HEK293T (cell line): ENCODE measurements around the gene NUMB.

Source experiments
- CTCF ChIA-PET: fragments of 350-600 bp; formaldehyde crosslinking; extraction: SDS; loops from one replicate; lab custom pipeline; 2021; ENCODE audit warnings: antibody characterized with exemption, inconsistent platforms; lab: Yijun Ruan, JAX
- POLR2A ChIA-PET: fragments of 350-600 bp; formaldehyde crosslinking; extraction: SDS; loops from one replicate; lab custom pipeline; 2020; ENCODE audit warnings: antibody characterized with exemption, inconsistent platforms; lab: Yijun Ruan, JAX
- DNase-seq: peaks from one replicate; pipeline ENCODE4 v3.0.0; 2012; ENCODE audit warnings: mixed read lengths; ENCODE audit errors: extremely low spot score
- ARNT ChIP-seq: fragments of 450-650 bp; IDR thresholded peaks from 2 replicates; pipeline ENCODE4 v1.6.1; 2017; ENCODE audit warnings: mild to moderate bottlenecking
- BHLHE40 ChIP-seq: fragments of 450-650 bp; IDR thresholded peaks from 2 replicates; pipeline ENCODE4 v1.6.1; 2016; ENCODE audit warnings: mild to moderate bottlenecking, moderate library complexity, borderline replicate concordance
- CTBP1 ChIP-seq: fragments of 450-650 bp; IDR thresholded peaks from 2 replicates; pipeline ENCODE4 v1.6.1; 2016; ENCODE audit warnings: borderline replicate concordance
- ELF4 ChIP-seq: fragments of 450-650 bp; IDR thresholded peaks from 2 replicates; pipeline ENCODE4 v1.6.1; 2017; ENCODE audit warnings: antibody characterized with exemption
- FOXA1 ChIP-seq: fragments of 450-650 bp; IDR thresholded peaks from 2 replicates; pipeline ENCODE4 v1.6.1; 2016; ENCODE audit warnings: mild to moderate bottlenecking
- FOXK2 ChIP-seq: fragments of 450-650 bp; IDR thresholded peaks from 2 replicates; pipeline ENCODE4 v1.6.1; 2016; ENCODE audit warnings: mild to moderate bottlenecking
- FOXM1 ChIP-seq: fragments of 450-650 bp; IDR thresholded peaks from 2 replicates; pipeline ENCODE4 v1.6.1; 2017; ENCODE audit warnings: mild to moderate bottlenecking, borderline replicate concordance
- HDGF ChIP-seq: fragments of 450-650 bp; IDR thresholded peaks from 2 replicates; pipeline ENCODE4 v1.6.1; 2017; ENCODE audit warnings: antibody characterized with exemption, borderline replicate concordance
- L3MBTL2 ChIP-seq: fragments of 450-650 bp; conservative IDR thresholded peaks from 2 replicates; pipeline ENCODE4 v1.6.1; 2016; ENCODE audit warnings: mild to moderate bottlenecking
- LEF1 ChIP-seq: fragments of 450-650 bp; IDR thresholded peaks from 2 replicates; pipeline ENCODE4 v1.6.1; 2017; ENCODE audit warnings: mild to moderate bottlenecking, borderline replicate concordance
- NFRKB ChIP-seq: fragments of 450-650 bp; IDR thresholded peaks from 2 replicates; pipeline ENCODE4 v1.6.1; 2016; ENCODE audit warnings: mild to moderate bottlenecking, moderate library complexity
- PKNOX1 ChIP-seq: fragments of 450-650 bp; IDR thresholded peaks from 2 replicates; pipeline ENCODE4 v1.6.1; 2016
- SP1 ChIP-seq: fragments of 450-650 bp; IDR thresholded peaks from 2 replicates; pipeline ENCODE4 v1.6.1; 2017
- SUZ12 ChIP-seq: fragments of 450-650 bp; IDR thresholded peaks from 2 replicates; pipeline ENCODE4 v1.6.1; 2016; ENCODE audit warnings: mild to moderate bottlenecking
- TARDBP ChIP-seq: fragments of 450-650 bp; IDR thresholded peaks from 2 replicates; pipeline ENCODE4 v1.6.1; 2016
- ZNF384 ChIP-seq: fragments of 450-650 bp; IDR thresholded peaks from 2 replicates; pipeline ENCODE4 v1.6.1; 2016

The NUMB gene

GRCh38 chr14:73240816-73241480 is 217.4 kb downstream of the NUMB start:
- no peak for DNase-seq
- no peak for TF ChIP-seq ARNT
- TF ChIP-seq L3MBTL2: no peak
- TF ChIP-seq SUZ12: no peak
- no peak for TF ChIP-seq ZNF384
- no peak for TF ChIP-seq FOXM1
- no peak for TF ChIP-seq TARDBP
- no peak for TF ChIP-seq BHLHE40
- no peak for TF ChIP-seq FOXK2
- TF ChIP-seq LEF1: no peak
- TF ChIP-seq SP1: no peak
- TF ChIP-seq FOXA1: no peak
- no peak for TF ChIP-seq HDGF
- no peak for TF ChIP-seq ELF4
- TF ChIP-seq PKNOX1: no peak
- CTCF ChIA-PET: interaction anchor here (0.6 to 0.9 kb wide), 2 partner anchors 18 to 159 kb away, joined by 3 read pairs; no protein-coding TSS in a partner anchor
- POLR2A ChIA-PET: interaction anchor here (1.2 kb wide), 1 partner anchor 183 kb away, joined by 4 read pairs; the partner anchor contains the start of gene RBM25

GRCh38 chr14:73239393-73240241 is 218.7 kb downstream of the NUMB start:
- ChIA-PET POLR2A (interaction anchor here (1.2 to 1.9 kb wide), 2 partner anchors 9 to 181 kb away, joined by 4 read pairs; partner anchors contain the start of gene RBM25), CTCF (no interaction called here)
- TF ChIP-seq PKNOX1 (no peak), BHLHE40 (no peak), ELF4 (no peak), FOXK2 (no peak), HDGF (no peak), L3MBTL2 (no peak), NFRKB (no peak), SUZ12 (no peak), ARNT (no peak), FOXA1 (no peak), FOXM1 (no peak)
- DNase-seq: no peak

GRCh38 chr14:73238941-73239340 is 219.4 kb downstream of the NUMB start:
- ChIA-PET POLR2A (interaction anchor here (1.9 kb wide), 1 partner anchor 10 kb away, joined by 4 read pairs; no protein-coding TSS in a partner anchor), CTCF (interaction anchor here (0.6 kb wide), 1 partner anchor 350 kb away, joined by 5 read pairs; no protein-coding TSS in a partner anchor)
- TF ChIP-seq ZNF384 (no peak), L3MBTL2 (no peak), FOXK2 (no peak), NFRKB (no peak), FOXM1 (no peak), ARNT (no peak), SUZ12 (no peak), SP1 (no peak), CTBP1 (no peak), BHLHE40 (no peak), HDGF (no peak), TARDBP (no peak), LEF1 (no peak)
- DNase-seq: no peak

GRCh38 chr14:73238424-73238852 is 219.9 kb downstream of the NUMB start:
- DNase-seq: no peak
- POLR2A ChIA-PET: interaction anchor here (1.9 kb wide), 1 partner anchor 10 kb away, joined by 4 read pairs; no protein-coding TSS in a partner anchor
- TF ChIP-seq SUZ12: no peak
- no peak for TF ChIP-seq CTBP1
- no peak for TF ChIP-seq PKNOX1
- TF ChIP-seq LEF1: no peak
- no peak for TF ChIP-seq FOXM1
- TF ChIP-seq FOXK2: no peak
- no peak for TF ChIP-seq BHLHE40
- no peak for TF ChIP-seq ZNF384
- no peak for TF ChIP-seq ARNT
- no peak for TF ChIP-seq FOXA1
- no peak for TF ChIP-seq NFRKB
- no peak for TF ChIP-seq L3MBTL2
- no peak for TF ChIP-seq SP1
- TF ChIP-seq HDGF: no peak
- CTCF ChIA-PET: interaction anchor here (0.6 kb wide), 1 partner anchor 350 kb away, joined by 5 read pairs; no protein-coding TSS in a partner anchor

GRCh38 chr14:73237786-73238423 is 220.4 kb downstream of the NUMB start:
- CTCF ChIA-PET: no interaction called here

More at GRCh38 chr14:73237786-73238423, 220.4 kb downstream of the NUMB start:
- POLR2A ChIA-PET: interaction anchor here (1.9 kb wide), 1 partner anchor 11 kb away, joined by 4 read pairs; no protein-coding TSS in a partner anchor
- TF ChIP-seq CTBP1 (no peak), SP1 (no peak), NFRKB (no peak), SUZ12 (no peak), HDGF (no peak), BHLHE40 (no peak), FOXA1 (no peak), L3MBTL2 (no peak), ZNF384 (no peak), ELF4 (no peak), ARNT (no peak), TARDBP (no peak), PKNOX1 (no peak)
- DNase-seq: no peak
